Activated CD8-positive, alpha-beta memory T cell treated with anti-CD3 and anti-CD28 coated beads, Interleukin-2, amount 50 U/mL, for 48 hours (primary cell): ENCODE data around the gene NDRG4.

ENCODE experiments used
- DNase-seq: peaks from one replicate; pipeline ENCODE4 v3.0.0-alpha.2; 2020

NDRG4 gene

GRCh38 chr16:58556678-58557077, 56.7 kb downstream of the NDRG4 start:
- DNase-seq = no peak
